Thyroid gland (tissue), 4 donors: Measurements from ENCODE around the gene DPP6.

Experiments used
- POLR2A ChIP-seq, 2 donors: fragments of 450-650 bp; IDR thresholded peaks; one replicate each; pipeline ENCODE4 v1.6.1; 2017; ENCODE audit warnings: antibody characterized with exemption in 2 of 2, mild to moderate bottlenecking in 2 of 2, moderate library complexity in 1 of 2
- TF ChIP-seq, protein P1 (sequence below), 6 experiments: fragments of 200-600 bp in 3 of 6; fragments of 450-650 bp in 3 of 6; sonication (generic) in 3 of 6; IDR thresholded peaks; one replicate each; pipeline ENCODE4 v1.5.1; 2016 to 2019; ENCODE audit warnings: antibody characterized with exemption in 6 of 6, mild to moderate bottlenecking in 2 of 6, inconsistent platforms in 1 of 6, moderate library complexity in 1 of 6

DNA sequence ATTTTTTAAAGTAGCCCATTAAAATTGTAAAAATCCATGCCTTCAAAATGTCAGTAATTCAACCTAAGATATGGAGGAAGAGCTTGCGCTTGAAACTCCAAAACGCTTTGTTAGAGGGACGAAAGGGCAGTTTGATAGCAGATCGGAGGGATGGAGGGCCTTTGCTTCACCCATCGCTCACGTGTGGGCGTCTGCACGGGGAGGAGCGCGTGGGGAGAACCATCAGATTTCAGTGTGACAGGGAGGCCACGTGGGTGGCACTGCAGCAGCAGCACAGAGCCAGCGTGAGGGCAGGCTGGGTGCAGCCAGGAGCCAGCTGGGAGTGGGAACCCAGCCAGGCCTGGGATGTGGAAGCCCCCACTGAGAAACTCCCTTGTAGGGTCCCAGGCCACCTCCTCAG is 625.3 kb downstream of the DPP6 start:
- TF ChIP-seq, protein P1, sequence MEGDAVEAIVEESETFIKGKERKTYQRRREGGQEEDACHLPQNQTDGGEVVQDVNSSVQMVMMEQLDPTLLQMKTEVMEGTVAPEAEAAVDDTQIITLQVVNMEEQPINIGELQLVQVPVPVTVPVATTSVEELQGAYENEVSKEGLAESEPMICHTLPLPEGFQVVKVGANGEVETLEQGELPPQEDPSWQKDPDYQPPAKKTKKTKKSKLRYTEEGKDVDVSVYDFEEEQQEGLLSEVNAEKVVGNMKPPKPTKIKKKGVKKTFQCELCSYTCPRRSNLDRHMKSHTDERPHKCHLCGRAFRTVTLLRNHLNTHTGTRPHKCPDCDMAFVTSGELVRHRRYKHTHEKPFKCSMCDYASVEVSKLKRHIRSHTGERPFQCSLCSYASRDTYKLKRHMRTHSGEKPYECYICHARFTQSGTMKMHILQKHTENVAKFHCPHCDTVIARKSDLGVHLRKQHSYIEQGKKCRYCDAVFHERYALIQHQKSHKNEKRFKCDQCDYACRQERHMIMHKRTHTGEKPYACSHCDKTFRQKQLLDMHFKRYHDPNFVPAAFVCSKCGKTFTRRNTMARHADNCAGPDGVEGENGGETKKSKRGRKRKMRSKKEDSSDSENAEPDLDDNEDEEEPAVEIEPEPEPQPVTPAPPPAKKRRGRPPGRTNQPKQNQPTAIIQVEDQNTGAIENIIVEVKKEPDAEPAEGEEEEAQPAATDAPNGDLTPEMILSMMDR (IDR thresholded peaks at IDR 0.05): no peak
- TF ChIP-seq POLR2A (IDR thresholded peaks at IDR 0.05): no peak
